HG02970 (cell line): ENCODE measurements around the gene APOO.

Experiments used
- ATAC-seq: cut with Tn5 transposase; IDR thresholded peaks from one replicate; pipeline ENCODE4 v1.9.1; 2021; ENCODE audit warnings: mild to moderate bottlenecking, moderate library complexity, moderate number of reproducible peaks; ENCODE audit not compliant: unreplicated experiment, low FRiP score

APOO gene

GRCh38 chrX:23790155-23790497 lies 117.6 kb downstream of the APOO start:
- no peak for ATAC-seq

GRCh38 chrX:23789386-23790154 lies 118.2 kb downstream of the APOO start:
- ATAC-seq, result no peak

- ATAC-seq, result no peak
These were observed 118.8 kb downstream of the APOO start for GRCh38 chrX:23788946-23789345.

- ATAC-seq, result no peak
These were observed 119.2 kb downstream of the APOO start for GRCh38 chrX:23788521-23788920.

GRCh38 chrX:23787745-23788118 lies 120.0 kb downstream of the APOO start:
- ATAC-seq, result no peak

- ATAC-seq, result no peak
These were observed 121.4 kb downstream of the APOO start for GRCh38 chrX:23786268-23786815.

- no peak for ATAC-seq
These were observed 122.2 kb downstream of the APOO start for GRCh38 chrX:23785580-23785979.

GRCh38 chrX:23784470-23785331 lies 123.0 kb downstream of the APOO start:
- no peak for ATAC-seq

GRCh38 chrX:23783589-23784469 lies 123.9 kb downstream of the APOO start:
- ATAC-seq, result no peak
